SHP77 (cell line): ENCODE measurements around the gene MZT2B.
"Not testable (repeated sequence)": the region's sequence is repeated elsewhere in the genome, so short reads cannot be mapped to it uniquely, and the experiment has no call there.

Source experiments
- DNase-seq, 2 experiments: peaks; one replicate each; lab custom pipeline; 2025; lab: John Stamatoyannopoulos, UW

The MZT2B gene, protein sequence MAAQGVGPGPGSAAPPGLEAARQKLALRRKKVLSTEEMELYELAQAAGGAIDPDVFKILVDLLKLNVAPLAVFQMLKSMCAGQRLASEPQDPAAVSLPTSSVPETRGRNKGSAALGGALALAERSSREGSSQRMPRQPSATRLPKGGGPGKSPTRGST

DNA sequence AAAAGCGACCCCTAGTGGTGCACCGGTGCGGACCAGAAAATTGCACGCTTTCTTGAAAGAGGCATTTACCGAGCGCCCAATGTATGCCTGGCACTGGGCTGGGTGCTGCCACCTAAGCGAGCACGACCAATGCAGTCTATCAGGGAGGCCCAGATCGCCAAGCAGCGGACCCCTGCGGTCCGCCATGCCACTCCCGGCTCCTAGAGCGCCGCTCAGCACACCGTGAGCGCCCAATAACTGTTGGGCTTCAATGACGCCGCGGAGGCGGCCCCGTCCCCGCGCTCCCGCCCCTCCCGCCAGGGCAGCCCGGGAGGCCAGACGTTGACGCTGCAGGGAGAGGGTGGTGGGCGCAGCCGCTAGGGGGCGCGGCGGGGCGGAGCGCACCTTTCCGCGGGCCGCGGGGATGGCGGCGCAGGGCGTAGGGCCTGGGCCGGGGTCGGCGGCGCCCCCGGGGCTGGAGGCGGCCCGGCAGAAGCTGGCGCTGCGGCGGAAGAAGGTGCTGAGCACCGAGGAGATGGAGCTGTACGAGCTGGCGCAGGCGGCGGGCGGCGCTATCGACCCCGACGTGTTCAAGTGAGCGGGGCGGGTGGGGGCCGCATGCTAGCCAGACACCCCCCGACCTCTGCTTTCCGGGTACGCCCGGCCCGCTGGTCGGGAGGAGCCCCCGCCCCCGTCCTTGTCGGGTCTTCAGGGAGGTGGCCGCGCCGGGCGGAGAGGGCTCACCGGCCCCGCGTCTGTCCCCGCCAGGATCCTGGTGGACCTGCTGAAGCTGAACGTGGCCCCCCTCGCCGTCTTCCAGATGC, at the start of gene MZT2B:
Gene MZT2B, plus strand, starts transcription at position 383 of the 803 bp plus-strand sequence. Its CDS starts 21 bp downstream, at position 404.
- DNase-seq, result peak; percentile 72 to 74

DNA sequence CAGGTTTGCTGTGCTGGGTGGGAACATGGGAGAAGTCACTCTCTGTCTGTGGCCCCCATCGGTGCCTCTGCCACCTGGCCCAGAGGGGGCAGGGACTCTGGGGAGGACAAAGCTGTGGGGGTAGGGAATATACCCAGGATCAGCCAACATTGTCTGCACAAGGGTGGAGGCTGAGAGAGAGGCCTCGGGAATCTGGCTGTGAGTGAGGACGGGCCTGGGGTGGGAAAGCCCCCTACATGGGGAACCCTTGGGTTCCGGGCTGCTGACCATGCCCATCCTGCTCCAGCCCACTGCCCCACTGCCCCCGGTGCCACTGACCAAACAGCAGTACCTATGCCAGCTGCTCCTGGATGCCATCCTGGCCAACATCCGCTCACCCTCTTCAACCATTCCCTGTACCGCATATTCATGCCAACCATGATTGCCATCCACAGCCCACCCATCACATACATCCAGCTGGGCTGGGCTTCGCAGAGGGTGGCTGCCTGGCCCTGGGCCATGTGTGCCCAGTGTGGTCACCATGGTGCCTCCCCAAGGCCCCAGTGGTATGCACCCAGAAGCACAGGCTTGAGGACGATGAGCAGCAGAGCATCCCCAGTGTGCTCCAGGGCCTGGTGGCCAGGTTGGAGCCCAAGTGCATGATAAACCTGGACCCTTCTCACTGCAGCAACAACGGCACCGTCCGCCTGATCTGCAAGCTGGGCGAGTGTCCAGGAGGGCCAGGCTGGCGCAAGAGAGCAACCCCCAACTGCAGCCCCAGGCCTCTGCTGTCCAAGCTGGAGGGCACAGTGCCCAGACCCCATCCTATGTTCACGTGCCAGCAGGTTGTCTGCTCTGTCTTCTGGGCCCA, 46.1 kb upstream of the MZT2B start:
- DNase-seq, result no peak

DNA sequence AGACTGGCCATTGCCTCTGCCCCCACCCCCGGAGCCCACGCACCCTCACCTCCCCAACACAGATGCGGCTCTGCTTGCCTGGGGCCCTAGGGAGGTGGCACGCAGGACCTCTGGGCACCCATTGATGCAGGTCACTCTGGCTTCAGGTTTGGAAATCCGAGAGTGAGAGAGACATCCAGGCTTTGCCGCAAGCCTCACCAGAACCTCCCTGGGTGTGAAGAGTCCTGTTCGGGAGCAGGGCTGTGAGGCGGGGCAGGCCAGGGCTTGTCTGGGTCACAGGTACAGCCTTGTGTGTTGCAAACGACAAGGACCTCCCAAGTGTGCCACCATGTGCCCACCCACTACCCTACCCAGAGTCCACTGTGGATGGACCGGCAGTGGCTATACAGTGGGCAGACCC, 45.5 kb upstream of the MZT2B start:
- DNase-seq, result not testable (repeated sequence)

DNA sequence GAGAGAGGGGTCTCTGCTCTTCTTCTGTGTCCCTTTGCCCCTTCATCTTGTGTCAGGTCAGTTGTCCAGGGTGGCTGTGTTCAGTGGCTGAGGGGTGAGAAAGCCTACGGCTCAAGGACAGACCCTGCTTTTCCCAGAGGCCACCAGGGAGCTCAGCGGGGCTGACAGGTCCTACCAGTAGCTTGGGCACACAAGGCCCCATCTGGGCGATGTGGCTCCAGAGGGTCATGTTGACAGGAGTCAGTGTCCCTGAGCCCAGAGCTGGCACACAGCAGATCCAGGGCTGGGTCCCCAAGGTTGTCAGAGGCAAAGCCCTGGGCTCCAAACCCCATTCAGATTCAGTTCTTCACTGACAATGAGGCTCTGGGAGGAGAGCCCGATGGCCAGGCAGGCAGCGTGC, 44.9 kb upstream of the MZT2B start:
- not testable (repeated sequence) for DNase-seq

DNA sequence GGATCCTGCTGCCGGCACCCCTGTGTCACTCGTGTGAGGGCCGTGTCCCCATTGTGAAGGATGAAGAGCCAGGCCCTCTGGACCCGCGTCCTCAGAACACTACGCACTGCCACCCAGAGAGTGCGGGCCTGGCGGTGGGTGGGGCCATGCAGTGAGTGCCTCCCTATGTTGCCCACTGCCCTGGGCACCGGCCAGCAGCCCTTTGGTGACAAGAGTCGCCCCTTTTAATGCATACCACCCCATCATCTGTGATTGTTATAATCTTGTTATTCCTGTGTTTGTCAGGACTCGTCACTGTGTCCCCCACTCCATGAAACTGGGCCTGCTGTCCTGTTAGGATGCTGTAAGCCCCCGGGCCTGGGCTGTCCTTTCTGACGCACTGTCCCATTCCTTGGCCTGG, 43.7 kb upstream of the MZT2B start:
- not testable (repeated sequence) for DNase-seq

DNA sequence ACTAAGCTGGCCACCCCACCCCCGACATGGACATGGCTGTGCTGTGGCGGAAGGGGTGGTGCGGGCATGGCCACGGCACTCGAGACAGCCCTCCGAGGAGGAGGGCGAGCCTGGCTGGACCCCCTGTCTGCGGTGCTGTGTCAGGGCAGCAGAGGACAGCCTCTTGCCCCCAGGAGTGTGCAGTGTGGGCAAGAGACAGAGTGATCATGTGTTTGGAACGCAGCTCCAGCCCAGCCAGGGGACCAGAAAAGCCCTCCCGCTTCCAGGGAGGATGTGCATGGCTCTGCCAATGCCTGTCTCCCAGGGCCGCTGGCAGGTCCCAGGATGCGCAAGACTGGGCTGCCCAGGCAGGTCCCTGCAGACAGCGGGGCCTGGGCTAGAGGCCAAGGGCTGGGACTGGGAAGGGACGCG, 43.2 kb upstream of the MZT2B start:
- DNase-seq, result peak in 1 of 2 experiments; percentile 3

DNA sequence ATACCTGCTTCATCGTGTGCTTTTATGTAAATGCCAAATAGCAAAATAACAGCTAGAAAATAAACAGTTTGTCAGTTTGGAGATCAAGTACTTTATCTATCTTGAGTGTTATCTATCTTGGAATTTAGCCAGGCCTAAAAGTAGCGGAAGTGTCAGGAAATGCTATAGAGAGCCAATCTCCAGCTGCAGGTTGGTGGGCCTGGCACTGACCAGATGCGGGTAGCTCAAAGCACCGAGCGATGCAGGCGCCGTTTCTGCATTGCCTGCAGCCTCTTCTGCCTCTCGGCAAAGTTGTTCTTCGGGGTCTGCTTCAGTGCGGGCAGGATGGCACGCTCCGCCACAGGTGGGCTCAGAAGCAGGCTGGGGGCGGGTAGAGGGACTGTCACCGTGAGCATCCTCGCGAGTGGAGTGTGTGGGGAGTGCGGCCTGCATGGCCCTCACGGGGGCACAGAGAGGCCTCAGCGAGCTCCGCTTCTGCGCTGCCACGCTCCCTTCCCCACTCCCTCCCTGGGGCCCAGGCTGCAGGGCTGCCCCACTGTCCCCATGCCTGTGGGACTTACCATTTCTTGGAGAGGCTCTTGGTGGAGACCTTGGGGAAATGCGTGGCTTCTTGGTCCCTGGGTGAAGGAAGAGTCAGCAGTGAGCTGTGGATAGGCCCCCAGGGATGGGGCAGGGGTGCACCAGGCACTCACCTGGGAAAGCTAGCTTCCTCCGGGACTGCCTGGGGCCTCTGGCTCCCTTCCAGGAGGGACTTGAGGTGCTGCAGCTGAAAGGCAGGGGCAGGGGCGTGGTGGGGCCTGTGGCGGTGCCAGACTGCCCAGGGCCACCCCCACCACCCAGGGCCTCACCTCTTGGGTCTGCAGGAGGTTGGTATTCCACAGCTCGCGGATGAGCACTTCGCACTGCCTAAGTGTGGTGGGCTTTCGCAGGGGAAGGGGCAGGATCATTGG, 42.5 kb upstream of the MZT2B start:
- DNase-seq, result not testable (repeated sequence)

DNA sequence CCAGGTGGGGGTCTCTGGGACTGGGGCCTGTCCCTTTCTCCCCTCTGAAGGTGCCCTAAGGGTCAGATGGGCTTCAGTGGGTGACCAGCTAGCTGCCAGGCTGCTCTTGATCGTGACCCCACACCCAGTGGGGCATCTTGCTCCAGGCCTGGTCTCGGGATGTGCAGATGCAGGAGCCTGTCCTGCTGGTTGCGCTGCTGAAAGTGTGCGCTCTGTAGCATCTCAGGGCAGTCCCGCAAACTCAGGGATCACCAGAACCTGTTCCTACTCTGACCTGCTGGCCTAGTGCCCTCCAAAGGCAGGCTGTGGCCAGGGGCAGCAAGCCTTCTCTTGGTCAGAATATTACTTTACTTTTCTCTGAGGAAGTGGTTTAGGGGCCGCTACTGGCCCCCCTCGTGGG, 41.5 kb upstream of the MZT2B start:
- not testable (repeated sequence) for DNase-seq

DNA sequence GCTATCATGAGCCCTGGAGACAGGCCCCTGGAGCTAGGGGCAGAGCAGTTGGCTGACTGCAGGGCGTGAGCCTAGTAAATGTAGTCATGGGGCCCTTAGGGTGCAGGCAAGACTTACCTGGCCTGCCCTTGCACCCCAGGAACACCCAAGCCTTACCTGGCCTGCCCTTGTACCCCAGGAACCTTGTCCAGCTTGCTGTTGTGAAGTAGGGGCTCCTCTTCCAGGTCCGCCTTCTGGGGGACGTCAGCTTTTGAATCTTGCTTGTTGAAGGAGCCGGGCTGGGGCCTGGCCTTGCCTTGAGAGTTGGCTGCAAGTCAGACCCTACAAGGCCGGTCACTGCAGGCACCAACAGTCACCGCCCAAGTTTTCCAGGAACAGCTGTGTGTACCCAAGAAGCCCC, 41.1 kb upstream of the MZT2B start:
- not testable (repeated sequence) for DNase-seq

DNA sequence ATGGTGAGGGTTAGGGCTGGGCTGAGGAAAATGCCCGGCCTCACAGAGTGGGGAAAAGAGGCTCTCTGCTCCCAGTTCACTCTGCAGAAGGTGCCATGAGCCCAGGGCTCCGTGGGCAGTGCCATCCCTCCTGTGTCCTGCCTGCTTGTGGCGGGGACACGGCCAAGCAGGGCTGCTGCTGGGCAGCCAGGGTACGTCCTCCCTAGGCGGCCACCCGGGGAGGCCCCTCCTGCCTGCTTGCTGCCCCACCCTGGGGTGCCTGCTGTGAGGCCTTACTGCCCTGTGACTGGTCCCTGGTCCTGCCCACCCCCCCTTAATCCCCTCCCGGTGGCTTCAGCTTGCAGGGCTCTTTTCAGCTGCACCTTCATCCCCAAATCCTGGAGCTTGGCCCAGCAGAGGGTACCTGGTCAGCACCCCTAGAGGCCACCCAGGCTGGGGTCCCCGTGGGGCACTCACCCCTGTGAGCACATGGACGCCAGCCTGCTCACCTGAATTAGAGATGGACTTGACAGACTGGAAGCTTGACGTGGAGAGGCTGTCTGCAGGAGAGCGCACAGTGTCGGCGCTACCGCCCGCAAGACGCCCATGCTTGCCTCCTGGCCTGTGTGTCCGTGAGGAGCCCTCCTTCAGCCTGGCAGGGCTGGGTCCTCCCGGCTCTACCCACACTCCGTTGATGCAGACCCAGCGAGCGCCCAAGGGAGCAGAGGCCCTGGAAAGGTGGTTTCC, 40.3 kb upstream of the MZT2B start:
- DNase-seq, result not testable (repeated sequence)

DNA sequence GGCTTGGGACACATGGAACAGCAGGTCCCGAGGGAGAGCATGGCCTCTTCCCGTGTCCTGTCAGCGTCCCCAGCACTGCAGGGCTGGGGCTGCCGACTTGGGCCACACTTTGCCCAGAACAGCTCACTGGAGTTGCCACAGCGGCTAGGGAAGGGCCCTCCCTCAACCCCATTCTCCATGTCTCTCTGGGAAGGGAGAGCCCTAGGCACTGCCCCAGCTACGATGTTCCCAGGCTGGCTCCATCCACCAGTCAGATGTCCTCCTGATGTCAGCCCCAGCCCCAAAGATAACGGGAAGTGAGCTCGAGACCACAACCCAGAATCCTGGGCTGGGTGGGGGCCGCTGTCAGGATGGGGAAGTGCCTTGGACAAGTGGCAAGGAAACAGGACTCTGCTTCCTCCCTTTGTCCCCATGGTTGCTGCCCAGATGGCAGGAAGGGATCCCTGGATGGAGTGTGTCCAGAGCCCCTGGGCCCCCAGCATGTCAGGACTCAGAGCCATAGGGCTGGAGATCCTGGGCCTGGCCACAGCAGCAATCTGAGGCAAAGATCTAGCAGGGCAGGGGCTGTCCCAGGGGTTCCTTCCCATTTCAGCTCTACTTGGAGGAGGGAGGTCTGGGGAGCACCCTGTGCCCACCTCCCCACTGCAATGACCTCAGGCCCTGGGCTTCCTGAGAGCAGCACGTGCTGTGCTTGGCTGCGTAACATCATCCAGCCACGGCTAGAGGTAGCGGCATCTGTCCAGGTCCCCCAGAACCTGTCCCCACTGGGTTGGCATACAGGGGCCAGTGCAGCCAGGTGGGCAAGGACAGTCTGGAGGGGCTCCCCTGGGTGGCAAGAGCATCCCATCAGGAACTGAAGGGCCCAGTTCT, 39.4 kb upstream of the MZT2B start:
- not testable (repeated sequence) for DNase-seq

DNA sequence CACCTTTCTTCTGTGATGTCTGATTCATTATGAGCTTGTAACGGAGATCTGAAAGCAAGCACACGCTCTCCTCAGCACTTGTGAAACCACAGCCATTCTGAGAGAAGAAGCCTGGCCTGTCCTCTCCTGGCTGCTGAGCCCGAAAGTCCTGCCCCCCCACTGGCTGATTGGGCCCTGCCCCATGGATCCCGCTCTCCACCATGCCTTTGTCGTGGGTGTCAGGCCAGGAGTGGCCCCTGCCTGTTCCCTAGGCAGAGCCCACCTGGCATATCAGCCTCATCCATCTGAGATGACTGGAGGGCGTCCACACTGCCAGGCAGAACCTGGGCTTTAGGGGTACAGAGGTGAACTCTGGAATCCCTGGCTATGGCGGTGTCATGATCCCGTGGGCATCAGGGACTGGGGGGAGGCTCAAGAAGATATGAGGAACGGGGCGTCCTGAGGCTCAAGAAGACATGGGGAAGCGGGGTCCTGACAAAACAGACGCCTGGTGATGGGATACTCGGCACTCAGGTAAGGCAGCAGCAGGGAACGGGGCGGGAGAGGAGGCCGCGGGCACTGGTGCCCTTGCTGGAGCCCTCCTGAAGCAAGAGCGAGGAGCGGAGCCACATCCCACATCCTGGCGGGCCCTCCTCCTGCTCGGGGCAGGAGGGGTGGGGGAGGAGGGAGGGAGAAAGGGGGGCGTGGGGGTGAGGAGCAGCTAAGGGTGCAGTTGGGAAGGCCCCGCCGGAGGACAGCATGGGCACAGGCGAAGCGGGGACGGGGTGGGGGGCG, 38.6 kb upstream of the MZT2B start:
- DNase-seq, result not testable (repeated sequence)

DNA sequence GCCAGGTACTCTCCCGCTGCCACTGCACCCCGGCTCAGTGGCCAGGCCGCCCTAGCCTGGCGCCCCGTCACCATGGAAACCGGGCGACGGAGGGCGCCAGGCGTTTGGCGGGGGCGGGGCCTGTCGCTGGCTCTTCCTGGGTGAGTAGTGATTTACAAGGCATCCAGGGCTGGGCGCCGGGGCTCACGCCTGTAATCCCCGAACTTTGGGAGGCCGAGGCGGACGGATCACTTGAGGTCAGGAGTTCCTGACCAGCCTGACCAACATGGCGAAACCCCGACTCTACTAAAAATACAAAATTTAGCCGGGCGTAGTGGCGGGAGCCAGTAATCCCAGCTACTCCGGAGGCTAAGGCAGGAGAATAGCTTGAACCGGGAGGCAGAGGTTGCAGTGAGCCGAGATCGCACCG, 37.1 kb upstream of the MZT2B start, which contains the start of gene CCDC74B:
Gene CCDC74B, minus strand, starts transcription at position 107 of the 409 bp plus-strand sequence. CDS start 116 bp downstream, outside the sequence.
- DNase-seq, result peak; percentile 38 to 77

DNA sequence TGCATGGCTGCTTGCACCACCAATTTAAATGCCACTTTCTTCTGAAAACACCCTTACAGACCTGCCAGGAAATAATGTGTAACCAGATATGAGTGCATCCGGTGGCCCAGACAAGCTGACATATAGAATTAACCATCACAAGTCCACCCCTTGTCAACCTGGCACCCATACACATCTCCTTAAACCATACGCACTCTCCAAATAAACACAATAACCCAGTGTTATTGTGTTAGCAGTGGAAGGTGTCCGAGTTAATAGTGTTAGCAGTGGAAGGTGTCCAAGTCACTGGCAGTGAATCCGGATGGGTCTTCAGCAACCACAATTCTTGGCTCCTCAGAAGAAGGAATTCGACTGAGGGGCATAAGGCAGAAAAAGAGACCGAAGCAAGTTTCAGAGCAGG, 33.5 kb upstream of the MZT2B start:
- not testable (repeated sequence) for DNase-seq

DNA sequence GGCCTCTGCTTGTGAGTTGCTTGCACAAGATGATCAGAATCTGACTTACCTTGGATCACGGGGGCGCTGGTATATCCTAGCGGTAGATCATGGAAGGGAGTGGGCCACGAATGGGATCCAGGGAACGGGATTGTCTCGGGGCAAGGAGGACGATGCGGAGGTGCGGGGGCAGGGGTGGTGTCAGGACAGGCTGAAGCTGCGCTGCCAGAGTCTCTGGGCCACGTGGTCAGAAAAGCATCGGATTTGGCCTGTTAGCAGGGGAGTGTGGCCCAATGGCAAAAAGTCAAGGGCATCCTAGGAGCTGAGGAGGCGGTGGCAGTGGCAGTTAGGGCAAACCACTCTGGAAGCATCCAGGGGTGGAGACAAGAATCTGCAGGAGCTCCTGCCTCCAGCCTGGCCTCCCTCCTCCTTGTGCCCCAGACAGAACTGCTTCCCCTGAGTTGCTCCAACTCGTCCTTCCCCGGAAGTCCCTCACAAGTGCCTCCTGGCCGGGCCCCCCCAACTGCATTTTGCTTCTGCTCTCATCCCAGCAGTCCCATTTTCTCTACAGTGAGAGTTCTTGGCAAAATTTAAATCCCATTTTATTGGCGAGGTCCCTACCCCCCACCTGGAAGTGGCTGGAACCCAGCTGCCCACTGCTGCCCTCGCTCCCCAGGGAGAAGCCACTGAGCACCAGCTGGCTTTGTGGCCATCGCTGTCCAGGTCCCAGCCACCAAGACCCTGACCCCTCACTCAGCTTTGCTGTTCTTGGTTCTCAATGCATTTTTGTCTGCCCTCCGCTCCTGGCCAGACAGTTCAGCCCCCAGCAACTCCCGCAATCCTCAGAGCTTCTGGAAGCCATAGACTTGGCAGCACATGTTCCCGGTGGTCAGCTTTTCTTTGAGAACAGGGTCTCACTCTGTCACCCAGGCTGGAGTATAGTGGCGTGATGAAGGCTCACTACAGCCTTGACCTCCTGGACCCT, 31.6 kb upstream of the MZT2B start:
- DNase-seq, result no peak

DNA sequence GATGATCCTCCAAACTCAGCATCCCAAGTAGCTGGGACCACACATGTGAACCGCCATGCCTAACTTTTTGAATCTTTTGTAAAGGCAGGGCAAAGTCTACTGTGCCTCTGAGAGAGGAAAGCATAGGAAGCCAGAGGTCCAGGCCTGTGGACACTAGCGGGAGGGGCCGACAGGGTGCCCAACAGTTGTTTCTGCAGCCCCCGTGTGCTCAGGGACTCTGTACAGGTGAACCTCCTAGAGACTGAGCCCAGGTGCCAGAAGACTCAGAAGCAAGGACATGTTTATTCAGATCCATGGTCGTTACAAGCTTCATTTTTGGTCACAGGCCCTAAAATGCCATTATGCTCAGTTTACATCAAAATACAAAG, 30.9 kb upstream of the MZT2B start:
- not testable (repeated sequence) for DNase-seq

DNA sequence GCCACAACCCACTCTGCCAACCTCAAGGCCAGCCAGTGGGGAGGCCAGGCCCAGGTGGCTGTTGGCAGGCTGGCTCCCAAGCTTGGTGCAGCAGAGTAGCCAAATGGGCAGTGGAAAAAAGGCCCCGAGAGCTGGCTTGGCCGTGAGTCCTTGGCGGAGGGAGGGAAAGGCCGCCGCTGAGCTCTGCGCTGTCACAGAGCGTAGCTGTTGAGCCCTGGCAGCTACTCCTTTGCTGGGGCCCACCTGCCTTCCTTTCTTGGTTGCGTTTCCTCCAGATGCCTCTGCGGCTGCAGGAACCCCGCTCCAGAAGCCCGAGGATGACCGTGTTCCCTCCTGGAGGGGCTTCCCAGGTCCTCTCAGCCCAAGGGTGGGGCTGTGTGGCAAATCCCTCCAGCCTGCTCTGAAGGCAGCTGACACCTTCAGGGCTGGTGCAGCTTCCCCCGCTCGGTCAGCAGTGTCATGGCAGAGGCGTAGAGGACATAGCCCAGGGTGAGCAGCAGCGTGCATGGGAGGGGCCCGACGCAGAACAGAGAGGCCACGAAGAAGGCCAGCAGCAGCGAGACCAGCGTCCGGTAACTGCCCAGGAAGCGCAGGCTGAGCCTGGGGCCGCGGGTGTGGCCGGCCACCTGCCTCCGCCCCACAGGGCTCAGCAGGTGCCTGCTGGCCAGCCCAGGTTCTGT, 29.8 kb upstream of the MZT2B start:
- DNase-seq, result not testable (repeated sequence)
